HAP-1 (cell line): Measurements from ENCODE around the gene TPX2.

Experiments
- DNase-seq, 2 experiments: peaks; one replicate each; pipeline ENCODE4 v3.0.0-alpha.2; 2016 to 2020; ENCODE audit warnings: low spot score in 2 of 2
- H3K27me3 ChIP-seq: fragments of 250-450 bp; sonication (Bioruptor Pico); 2 replicates; pipeline ENCODE4 v1.5.1; 2020; ENCODE audit warnings: low read depth, mild to moderate bottlenecking, moderate library complexity
- H3K36me3 ChIP-seq: fragments of 250-450 bp; sonication (Bioruptor Pico); replicated peaks from 2 replicates; pipeline ENCODE4 v1.5.1; 2020; ENCODE audit warnings: mild to moderate bottlenecking
- H3K4me1 ChIP-seq: fragments of 250-450 bp; sonication (Bioruptor Pico); 2 replicates; pipeline ENCODE4 v1.5.1; 2020; ENCODE audit warnings: mild to moderate bottlenecking
- H3K4me3 ChIP-seq: fragments of 250-450 bp; sonication (Bioruptor Pico); 2 replicates; pipeline ENCODE4 v1.5.1; 2020; ENCODE audit warnings: mild to moderate bottlenecking, moderate library complexity
- H3K9me3 ChIP-seq: fragments of 250-450 bp; sonication (Bioruptor Pico); 2 replicates; pipeline ENCODE4 v1.5.1; 2020; ENCODE audit warnings: mild to moderate bottlenecking, moderate library complexity
- in situ Hi-C: fragments of 300-500 bp; cut with MboI; formaldehyde crosslinking; loops from 3 replicates; pipeline ENCODE4 v1.14.3; 2020; ENCODE audit warnings: low sequenced_read_pairs, inconsistent platforms, mixed read lengths

The TPX2 gene

GRCh38 chr20:31781945-31782344 is 42.9 kb downstream of the TPX2 start:
- Histone ChIP-seq H3K9me3 (no peaks in the 10 kb centered on the region), H3K4me1 (no peaks in the 10 kb centered on the region), H3K4me3 (no peak overlapping the region), H3K36me3 (peaks cover 99% of the 10 kb centered on the region), H3K27me3 (no peaks in the 10 kb centered on the region)
- in situ Hi-C loops = no loop called here
- no peak for DNase-seq

DNA sequence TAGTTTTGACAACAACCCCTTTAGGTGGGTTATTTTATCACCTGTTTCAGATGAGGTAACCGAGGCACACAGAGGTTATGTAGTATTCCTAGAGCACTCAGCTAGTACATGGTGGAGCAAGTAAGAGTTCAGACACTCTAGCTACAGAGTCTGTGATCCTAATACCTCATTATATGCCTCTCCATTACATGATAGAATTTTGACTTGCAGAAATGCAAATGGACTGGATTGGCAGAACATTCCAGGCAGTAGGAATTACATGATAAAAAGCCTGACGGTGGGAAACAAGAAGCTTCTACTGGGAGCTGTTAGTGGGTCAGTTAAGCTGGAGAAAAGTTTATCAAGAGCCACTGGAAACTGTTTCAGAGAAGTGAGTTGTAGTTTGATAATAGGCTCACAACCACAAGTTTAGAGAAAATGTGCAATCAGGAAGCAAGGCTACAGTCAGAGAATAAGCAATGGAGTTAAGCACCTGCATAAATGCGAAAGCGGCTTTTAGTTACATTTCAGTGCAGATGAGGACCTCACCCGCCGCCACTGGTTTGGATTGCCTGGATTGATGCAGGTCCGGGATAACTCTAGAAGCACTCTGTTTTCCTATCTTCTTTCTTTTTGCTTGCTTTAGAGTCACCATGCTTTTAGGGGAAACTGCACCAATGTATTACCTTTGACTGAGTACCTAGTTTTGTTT is 45.4 kb downstream of the TPX2 start:
- no peak for DNase-seq
- Histone ChIP-seq H3K27me3 (no peaks in the 10 kb centered on the region), H3K4me3 (no peak overlapping the region), H3K4me1 (no peaks in the 10 kb centered on the region), H3K9me3 (no peaks in the 10 kb centered on the region), H3K36me3 (peaks cover 99% of the 10 kb centered on the region)
- in situ Hi-C loops = no loop called here

DNA sequence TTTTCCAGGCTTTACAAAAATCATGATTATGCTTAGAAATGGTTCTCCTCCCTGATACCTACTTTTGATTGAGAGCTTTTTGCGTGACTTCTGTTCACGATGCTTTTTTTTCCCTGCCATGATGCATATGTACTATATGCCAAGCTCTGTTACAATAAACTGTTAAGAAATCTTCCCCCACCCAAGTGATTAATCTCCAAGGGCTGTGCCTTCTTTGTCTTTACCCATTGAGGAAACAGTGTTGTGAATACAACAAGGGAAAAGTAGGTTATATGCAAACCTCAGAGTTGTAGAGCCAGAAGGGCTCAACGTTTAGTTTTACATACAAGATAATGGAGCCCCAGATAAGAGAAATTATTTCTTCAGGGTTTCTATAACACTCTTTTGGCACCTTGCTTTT is 46.0 kb downstream of the TPX2 start:
- no peak for DNase-seq
- Histone ChIP-seq H3K27me3 (no peaks in the 10 kb centered on the region), H3K9me3 (no peaks in the 10 kb centered on the region), H3K4me3 (no peak overlapping the region), H3K36me3 (peaks cover 99% of the 10 kb centered on the region), H3K4me1 (no peaks in the 10 kb centered on the region)
- in situ Hi-C loops = no loop called here

GRCh38 chr20:31788578-31788977 is 49.5 kb downstream of the TPX2 start:
- DNase-seq = no peak

GRCh38 chr20:31790401-31790800 is 51.3 kb downstream of the TPX2 start:
- Histone ChIP-seq H3K9me3 (no peaks in the 10 kb centered on the region), H3K36me3 (peaks cover 98% of the 10 kb centered on the region), H3K27me3 (no peaks in the 10 kb centered on the region), H3K4me3 (no peak overlapping the region), H3K4me1 (no peaks in the 10 kb centered on the region)
- no peak for DNase-seq
- in situ Hi-C loops = no loop called here

More at GRCh38 chr20:31788578-31788977, 49.5 kb downstream of the TPX2 start:
- Histone ChIP-seq H3K9me3 (no peaks in the 10 kb centered on the region), H3K36me3 (peaks cover 97% of the 10 kb centered on the region), H3K4me3 (no peak overlapping the region), H3K27me3 (no peaks in the 10 kb centered on the region), H3K4me1 (no peaks in the 10 kb centered on the region)
- in situ Hi-C loops = no loop called here

- H3K36me3 ChIP-seq = peaks cover 97% of the 10 kb centered on the region
- H3K27me3 ChIP-seq = no peaks in the 10 kb centered on the region
- DNase-seq = no peak
- in situ Hi-C loops = no loop called here
- H3K9me3 ChIP-seq = no peaks in the 10 kb centered on the region
- H3K4me1 ChIP-seq = no peaks in the 10 kb centered on the region
- H3K4me3 ChIP-seq = no peak overlapping the region
These were observed 58.3 kb downstream of the TPX2 start for GRCh38 chr20:31797364-31797763.

DNA sequence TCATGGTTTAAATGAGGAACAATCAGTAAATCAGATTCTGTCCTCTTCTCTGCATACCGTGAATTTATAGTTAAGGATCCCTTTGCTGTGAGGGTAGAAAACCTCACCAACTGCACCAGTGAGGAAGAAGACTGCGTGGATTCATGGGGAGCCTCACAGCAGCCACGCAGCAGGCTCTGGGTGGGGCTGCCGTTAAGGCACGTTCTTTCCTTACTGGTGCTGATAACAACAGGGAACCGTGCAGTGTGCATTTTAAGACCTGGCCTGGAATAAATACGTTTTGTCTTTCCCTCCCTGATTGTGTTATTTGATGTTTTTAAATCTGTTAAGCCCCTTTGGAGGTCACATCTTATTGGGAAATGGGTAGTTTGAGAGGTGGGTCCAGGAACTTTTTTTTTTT is 62.4 kb downstream of the TPX2 start:
- in situ Hi-C loops = no loop called here
- Histone ChIP-seq H3K27me3 (no peaks in the 10 kb centered on the region), H3K36me3 (peaks cover 92% of the 10 kb centered on the region), H3K4me3 (no peak overlapping the region), H3K4me1 (no peaks in the 10 kb centered on the region), H3K9me3 (no peaks in the 10 kb centered on the region)
- no peak for DNase-seq

- Histone ChIP-seq H3K36me3 (peaks cover 82% of the 10 kb centered on the region), H3K4me3 (no peak overlapping the region), H3K27me3 (no peaks in the 10 kb centered on the region), H3K4me1 (no peaks in the 10 kb centered on the region), H3K9me3 (no peaks in the 10 kb centered on the region)
- in situ Hi-C loops = no loop called here
- DNase-seq = no peak
These were observed 64.6 kb downstream of the TPX2 start for GRCh38 chr20:31803552-31804291.

GRCh38 chr20:31806564-31807355 is 67.7 kb downstream of the TPX2 start:
- in situ Hi-C loops = no loop called here
- no peak overlapping the region for H3K4me3 ChIP-seq
- peaks cover 62% of the 10 kb centered on the region for H3K36me3 ChIP-seq
- no peaks in the 10 kb centered on the region for H3K9me3 ChIP-seq
- DNase-seq = no peak
- H3K27me3 ChIP-seq = no peaks in the 10 kb centered on the region
- H3K4me1 ChIP-seq = no peaks in the 10 kb centered on the region

- Histone ChIP-seq H3K36me3 (peaks cover 44% of the 10 kb centered on the region), H3K4me1 (no peaks in the 10 kb centered on the region), H3K27me3 (no peaks in the 10 kb centered on the region), H3K4me3 (no peak overlapping the region), H3K9me3 (no peaks in the 10 kb centered on the region)
- in situ Hi-C loops = no loop called here
- DNase-seq = no peak
These were observed 69.4 kb downstream of the TPX2 start for GRCh38 chr20:31808481-31808880.

DNA sequence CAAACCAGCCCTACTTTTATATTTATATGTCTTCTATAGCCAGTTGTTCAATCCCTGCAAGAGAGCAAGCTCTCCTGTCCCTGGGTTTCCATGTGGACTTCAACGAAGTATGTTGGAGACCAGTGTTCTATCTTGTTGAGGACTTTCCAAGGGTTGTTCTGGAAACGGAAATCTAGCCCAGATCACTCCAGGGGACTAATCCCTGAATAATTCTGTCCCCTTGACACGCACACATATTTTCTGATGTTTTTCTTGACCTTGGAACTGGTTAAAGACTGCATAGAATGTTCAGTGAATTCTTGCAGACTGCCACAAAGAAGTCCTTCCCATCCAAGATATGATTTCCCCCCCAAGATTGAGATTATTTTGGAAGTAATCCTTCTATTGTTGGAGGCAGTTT is 70.6 kb downstream of the TPX2 start:
- no peaks in the 10 kb centered on the region for H3K4me1 ChIP-seq
- H3K36me3 ChIP-seq = peaks cover 35% of the 10 kb centered on the region
- H3K27me3 ChIP-seq = no peaks in the 10 kb centered on the region
- in situ Hi-C loops = no loop called here
- H3K9me3 ChIP-seq = no peaks in the 10 kb centered on the region
- H3K4me3 ChIP-seq = no peak overlapping the region
- DNase-seq = no peak

GRCh38 chr20:31811198-31811597 is 72.1 kb downstream of the TPX2 start:
- no peaks in the 10 kb centered on the region for H3K4me1 ChIP-seq
- no peaks in the 10 kb centered on the region for H3K27me3 ChIP-seq
- H3K4me3 ChIP-seq = no peak overlapping the region
- H3K9me3 ChIP-seq = no peaks in the 10 kb centered on the region
- in situ Hi-C loops = no loop called here
- peaks cover 22% of the 10 kb centered on the region for H3K36me3 ChIP-seq
- no peak for DNase-seq

- no peaks in the 10 kb centered on the region; the same call in 1 of the 2 replicates for H3K9me3 ChIP-seq
- H3K27me3 ChIP-seq = no peaks in the 10 kb centered on the region
- H3K4me3 ChIP-seq = no peak overlapping the region
- H3K4me1 ChIP-seq = no peaks in the 10 kb centered on the region
- in situ Hi-C loops = no loop called here
- H3K36me3 ChIP-seq = peaks cover 17% of the 10 kb centered on the region
- DNase-seq = no peak
These were observed 73.0 kb downstream of the TPX2 start for GRCh38 chr20:31811796-31812728.
